NCI-H1105 (cell line): ENCODE measurements around the gene IL34.

Experiments used
- DNase-seq: peaks from one replicate; lab custom pipeline; 2025; lab: John Stamatoyannopoulos, UW

Gene IL34

GRCh38 chr16:70689035-70689969, 42.9 kb downstream of the IL34 start:
- no peak for DNase-seq

- DNase-seq: no peak
These were observed 43.9 kb downstream of the IL34 start for GRCh38 chr16:70689970-70690891.

GRCh38 chr16:70691223-70692129, 45.1 kb downstream of the IL34 start:
- DNase-seq: no peak

- no peak for DNase-seq
These were observed 45.9 kb downstream of the IL34 start for GRCh38 chr16:70692130-70692872.

GRCh38 chr16:70692873-70693671, 46.7 kb downstream of the IL34 start:
- DNase-seq: no peak

GRCh38 chr16:70694088-70694867, 47.9 kb downstream of the IL34 start:
- no peak for DNase-seq

- DNase-seq: no peak
These were observed 48.5 kb downstream of the IL34 start for GRCh38 chr16:70694868-70695218.

GRCh38 chr16:70695331-70696070, 49.1 kb downstream of the IL34 start:
- no peak for DNase-seq

- DNase-seq: no peak
These were observed 50.0 kb downstream of the IL34 start for GRCh38 chr16:70696355-70696754.

- DNase-seq: no peak
These were observed 50.7 kb downstream of the IL34 start for GRCh38 chr16:70696952-70697593.

GRCh38 chr16:70697594-70698170, 51.3 kb downstream of the IL34 start:
- DNase-seq: no peak

- no peak for DNase-seq
These were observed 52.5 kb downstream of the IL34 start for GRCh38 chr16:70698901-70699300.

GRCh38 chr16:70699696-70700095, 53.3 kb downstream of the IL34 start:
- no peak for DNase-seq

GRCh38 chr16:70700101-70701020, 54.0 kb downstream of the IL34 start:
- no peak for DNase-seq

GRCh38 chr16:70701036-70701435, 54.7 kb downstream of the IL34 start:
- no peak for DNase-seq

- no peak for DNase-seq
These were observed 55.2 kb downstream of the IL34 start for GRCh38 chr16:70701596-70701995.

- no peak for DNase-seq
These were observed 55.6 kb downstream of the IL34 start for GRCh38 chr16:70701998-70702397.
